GM10266 (cell line): Measurements from ENCODE around the gene MCM3.
A peak's percentile ranks its signal among the peaks of the same experiment; 100 is the strongest.

Source experiments
- DNase-seq: peaks from one replicate; pipeline ENCODE4 v3.0.0; 2012; ENCODE audit errors: extremely low spot score
- TF ChIP-seq, protein P1 (sequence below): IDR thresholded peaks from 2 replicates; pipeline ENCODE4 v1.5.1; 2012; ENCODE audit warnings: mild to moderate bottlenecking, low read depth; ENCODE audit not compliant: control insufficient read depth, insufficient read depth; ENCODE audit errors: missing control alignments

Gene MCM3

GRCh38 chr6:52284460-52285176 is at the start of gene MCM3:
TSS of gene MCM3 (minus strand) at chr6:52284742. CDS start at chr6:52284674, 68 bp downstream.
- TF ChIP-seq, protein P1, sequence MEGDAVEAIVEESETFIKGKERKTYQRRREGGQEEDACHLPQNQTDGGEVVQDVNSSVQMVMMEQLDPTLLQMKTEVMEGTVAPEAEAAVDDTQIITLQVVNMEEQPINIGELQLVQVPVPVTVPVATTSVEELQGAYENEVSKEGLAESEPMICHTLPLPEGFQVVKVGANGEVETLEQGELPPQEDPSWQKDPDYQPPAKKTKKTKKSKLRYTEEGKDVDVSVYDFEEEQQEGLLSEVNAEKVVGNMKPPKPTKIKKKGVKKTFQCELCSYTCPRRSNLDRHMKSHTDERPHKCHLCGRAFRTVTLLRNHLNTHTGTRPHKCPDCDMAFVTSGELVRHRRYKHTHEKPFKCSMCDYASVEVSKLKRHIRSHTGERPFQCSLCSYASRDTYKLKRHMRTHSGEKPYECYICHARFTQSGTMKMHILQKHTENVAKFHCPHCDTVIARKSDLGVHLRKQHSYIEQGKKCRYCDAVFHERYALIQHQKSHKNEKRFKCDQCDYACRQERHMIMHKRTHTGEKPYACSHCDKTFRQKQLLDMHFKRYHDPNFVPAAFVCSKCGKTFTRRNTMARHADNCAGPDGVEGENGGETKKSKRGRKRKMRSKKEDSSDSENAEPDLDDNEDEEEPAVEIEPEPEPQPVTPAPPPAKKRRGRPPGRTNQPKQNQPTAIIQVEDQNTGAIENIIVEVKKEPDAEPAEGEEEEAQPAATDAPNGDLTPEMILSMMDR = no peak
- peak; percentile 97 for DNase-seq

DNA sequence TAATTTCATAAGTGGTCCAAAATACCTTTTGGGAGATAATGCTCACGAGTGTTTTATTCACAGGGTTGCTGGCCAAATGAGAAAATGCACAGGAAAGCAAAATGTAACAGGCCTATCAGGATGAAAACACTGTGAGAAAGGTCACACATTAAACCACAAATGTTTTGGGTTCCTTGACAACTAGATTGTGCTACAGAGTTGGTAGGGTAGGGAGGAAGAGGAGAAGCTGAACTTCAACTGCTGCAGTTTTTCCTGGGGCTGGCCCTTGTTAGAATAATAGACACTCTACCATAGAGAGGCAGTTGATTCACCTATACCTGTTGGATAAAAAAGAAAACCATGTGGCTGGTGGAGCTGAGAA is 49.3 kb upstream of the MCM3 start:
- no peak for DNase-seq
- TF ChIP-seq, protein P1 = no peak

- TF ChIP-seq, protein P1 = no peak
- DNase-seq = no peak
These were observed 47.4 kb upstream of the MCM3 start for GRCh38 chr6:52331793-52332457.

DNA sequence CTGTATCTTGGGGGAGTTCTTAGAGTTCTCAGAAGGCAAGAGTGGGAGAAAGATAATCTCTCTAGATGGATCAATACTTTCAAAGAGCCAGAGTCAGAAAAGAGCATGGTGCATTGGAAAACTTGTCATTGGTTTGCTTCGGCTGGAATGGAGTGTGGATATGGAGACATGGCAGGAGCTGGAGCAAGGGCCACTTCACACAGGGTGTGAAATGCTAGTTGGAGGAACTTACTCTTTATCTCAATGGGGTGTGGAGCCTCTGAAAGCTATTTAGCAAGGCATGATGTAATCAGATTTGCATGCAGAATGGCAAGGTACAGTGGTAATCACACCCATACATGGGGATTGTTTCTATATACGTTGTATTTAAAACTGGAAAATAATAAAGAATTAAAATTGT is 45.9 kb upstream of the MCM3 start:
- TF ChIP-seq, protein P1 = no peak
- no peak for DNase-seq

GRCh38 chr6:52328729-52329128 is 44.2 kb upstream of the MCM3 start:
- DNase-seq = no peak
- TF ChIP-seq, protein P1 = no peak

GRCh38 chr6:52328303-52328662 is 43.7 kb upstream of the MCM3 start:
- TF ChIP-seq, protein P1 = no peak

More at GRCh38 chr6:52328303-52328662, 43.7 kb upstream of the MCM3 start:
- DNase-seq = no peak
